ENCODE results near the gene CDH13. TPM values are rescaled to one million over a fixed set of nuclear protein-coding genes. Genes with fewer than 3 reads are reported as not detected.

Gene CDH13
- total and polyA plus RNA-seq, 3 experiments from 2014 or later, result not detected

DNA sequence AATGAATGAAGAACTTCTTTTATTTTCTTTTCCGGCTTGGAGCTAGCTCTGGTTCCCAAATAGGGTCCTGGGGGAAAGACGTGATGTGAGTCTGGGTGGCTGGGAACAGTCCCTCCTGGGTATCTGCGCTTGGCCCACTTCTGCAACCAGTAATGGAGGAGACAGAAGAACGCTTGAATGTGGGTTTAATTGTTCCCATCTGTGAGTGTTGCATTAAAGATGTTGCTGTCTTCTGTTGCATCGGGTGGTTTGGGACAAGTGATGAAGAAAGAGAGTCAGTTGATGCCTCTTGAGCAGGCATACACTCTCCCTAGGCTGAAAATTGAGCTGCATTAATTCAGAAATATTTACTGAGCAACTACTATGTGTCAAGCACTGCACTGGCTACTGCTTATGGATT, 511.1 kb downstream of the CDH13 start:
- no peaks in the 10 kb centered on the region for H3K27me3 ChIP-seq (ENCODE audit: insufficient read depth, low read length, poor library complexity, severe bottlenecking)
- no peaks in the 10 kb centered on the region for H3K4me1 ChIP-seq (ENCODE audit: insufficient read depth, low read length)
- H3K4me3 Mint-ChIP-seq, result peak overlapping the region; percentile 2 to 85 (median 77)
- H3K27ac ChIP-seq (ENCODE audit: low read depth, low read length), result no peak overlapping the region
- H3K4me1 Mint-ChIP-seq, result peaks cover 8 to 10% (median 9%) of the 10 kb centered on the region in 3 donors
- DNase-seq, result no peak
- H3K9me3 Mint-ChIP-seq, result peaks cover 0 to 5% (median 3%) of the 10 kb centered on the region in 5 donors
- peak overlapping the region in 4 of 8 donors; percentile 28 to 93 (median 62) for H3K27ac Mint-ChIP-seq
- POLR2A ChIA-PET, result no interaction called here
- no peaks in the 10 kb centered on the region for H3K9me3 ChIP-seq (ENCODE audit: low read length)
- CTCF ChIA-PET, result no interaction called here
- no peak overlapping the region for H3K4me3 ChIP-seq (ENCODE audit: low read length)
- H3K36me3 Mint-ChIP-seq, result no peaks in the 10 kb centered on the region
- H3K36me3 ChIP-seq (ENCODE audit: insufficient read depth, low read length), result no peaks in the 10 kb centered on the region
- peaks cover 0 to 1% of the 10 kb centered on the region in 2 donors for H3K27me3 Mint-ChIP-seq

GRCh38 chr16:83138512-83138911, 511.7 kb downstream of the CDH13 start:
- no peak overlapping the region for H3K4me3 Mint-ChIP-seq
- H3K27ac Mint-ChIP-seq, result peak overlapping the region in 2 of 8 donors; percentile 21 to 48
- H3K27ac ChIP-seq (ENCODE audit: low read depth, low read length), result no peak overlapping the region
- peaks cover 0 to 5% (median 3%) of the 10 kb centered on the region in 5 donors for H3K9me3 Mint-ChIP-seq
- H3K36me3 Mint-ChIP-seq, result no peaks in the 10 kb centered on the region
- no peaks in the 10 kb centered on the region for H3K36me3 ChIP-seq (ENCODE audit: insufficient read depth, low read length)
- no peak for DNase-seq
- POLR2A ChIA-PET, result no interaction called here
- H3K4me1 ChIP-seq (ENCODE audit: insufficient read depth, low read length), result no peaks in the 10 kb centered on the region
- H3K9me3 ChIP-seq (ENCODE audit: low read length), result no peaks in the 10 kb centered on the region
- CTCF ChIA-PET, result no interaction called here
- H3K4me1 Mint-ChIP-seq, result peaks cover 8 to 10% (median 9%) of the 10 kb centered on the region in 3 donors
- H3K27me3 Mint-ChIP-seq, result peaks cover 0 to 1% of the 10 kb centered on the region in 2 donors
- H3K27me3 ChIP-seq (ENCODE audit: insufficient read depth, low read length, poor library complexity, severe bottlenecking), result no peaks in the 10 kb centered on the region
- no peak overlapping the region for H3K4me3 ChIP-seq (ENCODE audit: low read length)

DNA sequence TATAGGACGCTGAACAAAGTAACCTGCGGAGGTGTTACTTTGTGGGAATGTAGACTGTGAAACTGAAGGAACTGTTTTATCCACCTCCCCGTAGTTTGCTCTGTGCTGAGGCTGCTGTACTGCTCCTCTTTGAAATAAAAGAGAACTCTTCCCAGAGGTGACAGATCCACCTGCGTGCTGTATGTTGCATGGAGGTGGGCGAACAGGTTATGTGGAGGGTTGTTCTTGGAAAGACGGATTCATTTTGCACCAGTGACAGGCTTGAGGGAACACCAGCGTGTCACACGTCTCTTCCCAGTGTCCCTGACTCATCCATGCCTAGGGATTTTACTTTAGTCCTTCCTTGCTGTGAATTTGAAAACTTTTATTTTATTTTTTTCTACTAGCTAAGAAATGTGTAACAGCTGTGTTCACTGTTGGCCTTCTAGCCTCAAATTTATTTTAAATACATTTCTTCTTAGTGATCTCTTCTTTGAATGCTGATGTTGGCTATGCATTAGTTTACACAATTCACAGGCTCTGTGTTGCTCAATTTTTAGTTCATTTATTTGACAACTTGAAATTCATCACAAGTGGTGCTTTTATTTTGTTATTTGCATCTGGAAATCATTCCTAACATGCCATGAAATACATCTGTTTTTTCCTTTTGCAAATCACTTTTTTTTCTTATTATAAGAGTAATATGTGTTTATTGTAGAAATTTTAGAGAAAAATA, 512.4 kb downstream of the CDH13 start:
- Mint-ChIP-seq H3K9me3 (peaks cover 0 to 7% (median 3%) of the 10 kb centered on the region in 5 donors), H3K4me1 (peaks cover 8 to 10% (median 9%) of the 10 kb centered on the region in 3 donors), H3K27me3 (peaks cover 0 to 1% of the 10 kb centered on the region in 2 donors), H3K27ac (peak overlapping the region in 1 of 8 donors; percentile 48), H3K36me3 (no peaks in the 10 kb centered on the region), H3K4me3 (no peak overlapping the region)
- Histone ChIP-seq H3K36me3 (ENCODE audit: insufficient read depth, low read length) (no peaks in the 10 kb centered on the region), H3K27me3 (ENCODE audit: insufficient read depth, low read length, poor library complexity, severe bottlenecking) (no peaks in the 10 kb centered on the region), H3K4me1 (ENCODE audit: insufficient read depth, low read length) (no peaks in the 10 kb centered on the region), H3K9me3 (ENCODE audit: low read length) (no peaks in the 10 kb centered on the region), H3K4me3 (ENCODE audit: low read length) (no peak overlapping the region), H3K27ac (ENCODE audit: low read depth, low read length) (no peak overlapping the region)
- ChIA-PET POLR2A (no interaction called here), CTCF (no interaction called here)
- DNase-seq, result no peak

DNA sequence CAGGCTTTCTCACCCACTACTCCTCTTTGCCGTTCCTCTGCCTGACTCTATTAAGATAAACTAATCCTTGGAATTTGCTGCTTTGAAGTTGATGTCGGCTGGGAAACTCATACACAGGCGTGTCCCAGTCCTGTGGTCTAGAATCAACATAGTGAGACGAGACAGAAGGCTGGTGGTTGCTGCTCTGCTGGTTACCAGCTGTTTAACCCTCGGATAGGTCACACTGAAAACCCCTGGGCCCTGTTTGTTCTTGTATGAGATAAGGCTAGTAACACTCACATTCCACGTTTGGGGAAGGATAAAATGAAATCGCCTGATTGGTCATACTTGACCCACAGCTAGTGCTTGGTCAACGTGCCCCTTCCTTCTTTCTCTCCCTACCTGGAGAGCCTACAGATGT, 517.0 kb downstream of the CDH13 start:
- Histone ChIP-seq H3K4me1 (ENCODE audit: insufficient read depth, low read length) (no peaks in the 10 kb centered on the region), H3K27me3 (ENCODE audit: insufficient read depth, low read length, poor library complexity, severe bottlenecking) (no peaks in the 10 kb centered on the region), H3K4me3 (ENCODE audit: low read length) (no peak overlapping the region), H3K9me3 (ENCODE audit: low read length) (no peaks in the 10 kb centered on the region), H3K36me3 (ENCODE audit: insufficient read depth, low read length) (no peaks in the 10 kb centered on the region), H3K27ac (ENCODE audit: low read depth, low read length) (no peak overlapping the region)
- Mint-ChIP-seq H3K4me3 (no peak overlapping the region), H3K9me3 (peaks cover 0 to 7% (median 3%) of the 10 kb centered on the region in 5 donors), H3K27me3 (peaks cover 0 to 5% of the 10 kb centered on the region in 2 donors), H3K27ac (no peak overlapping the region), H3K4me1 (no peaks in the 10 kb centered on the region), H3K36me3 (no peaks in the 10 kb centered on the region)
- ChIA-PET POLR2A (no interaction called here), CTCF (no interaction called here)
- no peak for DNase-seq

DNA sequence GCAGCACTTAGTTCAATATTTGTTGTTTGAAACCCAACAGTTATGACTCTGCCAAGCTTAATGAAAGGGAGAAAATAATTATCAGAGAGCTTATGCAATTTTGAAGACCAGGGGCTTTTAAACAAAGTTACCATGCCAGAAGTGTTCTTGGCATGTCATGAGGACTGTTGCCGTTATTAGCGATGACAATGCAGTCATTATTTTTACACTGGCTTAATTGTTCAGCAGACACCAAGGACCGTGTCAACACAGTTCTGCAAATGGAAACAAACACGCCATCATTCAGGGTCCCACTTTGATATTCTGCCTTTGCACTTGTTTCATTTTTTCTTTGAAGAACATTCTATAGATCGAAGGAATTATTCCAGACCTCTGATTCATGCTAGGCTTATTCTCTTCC, 518.5 kb downstream of the CDH13 start:
- Histone ChIP-seq H3K4me1 (ENCODE audit: insufficient read depth, low read length) (no peaks in the 10 kb centered on the region), H3K4me3 (ENCODE audit: low read length) (no peak overlapping the region), H3K27me3 (ENCODE audit: insufficient read depth, low read length, poor library complexity, severe bottlenecking) (no peaks in the 10 kb centered on the region), H3K27ac (ENCODE audit: low read depth, low read length) (no peak overlapping the region), H3K9me3 (ENCODE audit: low read length) (no peaks in the 10 kb centered on the region), H3K36me3 (ENCODE audit: insufficient read depth, low read length) (no peaks in the 10 kb centered on the region)
- POLR2A ChIA-PET, result no interaction called here
- no peaks in the 10 kb centered on the region for H3K36me3 Mint-ChIP-seq
- H3K4me1 Mint-ChIP-seq, result no peaks in the 10 kb centered on the region
- no peak overlapping the region for H3K4me3 Mint-ChIP-seq
- no peak overlapping the region for H3K27ac Mint-ChIP-seq
- H3K9me3 Mint-ChIP-seq, result peaks cover 0 to 7% (median 4%) of the 10 kb centered on the region in 5 donors
- CTCF ChIA-PET, result no interaction called here
- peaks cover 0 to 6% of the 10 kb centered on the region in 2 donors for H3K27me3 Mint-ChIP-seq
- no peak for DNase-seq

DNA sequence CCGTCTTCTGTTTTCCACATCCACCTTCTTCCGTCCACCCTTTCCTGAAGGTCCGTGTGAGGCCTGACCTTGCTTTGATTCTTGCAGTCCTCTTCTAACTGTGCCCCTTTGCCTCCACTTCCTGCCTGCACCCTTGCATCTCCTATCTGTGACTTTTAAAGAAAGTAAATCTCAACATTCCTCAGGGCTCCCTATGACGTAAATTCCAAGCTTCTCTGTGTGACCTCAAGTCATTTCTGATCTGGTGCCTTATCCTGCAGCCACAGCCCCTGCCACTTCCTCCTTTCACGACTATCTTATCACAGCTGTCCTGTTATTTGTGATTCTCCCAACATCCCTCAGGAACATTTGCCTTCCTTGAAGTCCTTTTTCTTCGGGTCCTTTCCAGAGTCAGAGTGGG, 520.5 kb downstream of the CDH13 start:
- POLR2A ChIA-PET, result no interaction called here
- H3K36me3 ChIP-seq (ENCODE audit: insufficient read depth, low read length), result no peaks in the 10 kb centered on the region
- CTCF ChIA-PET, result no interaction called here

GRCh38 chr16:83158320-83158957, 531.7 kb downstream of the CDH13 start:
- peaks cover 0 to 3% (median 2%) of the 10 kb centered on the region in 5 donors for H3K9me3 Mint-ChIP-seq
- no peaks in the 10 kb centered on the region for H3K4me1 Mint-ChIP-seq
- no peak overlapping the region for H3K4me3 ChIP-seq (ENCODE audit: low read length)
- H3K27me3 Mint-ChIP-seq, result peaks cover 0 to 5% of the 10 kb centered on the region in 2 donors
- H3K9me3 ChIP-seq (ENCODE audit: low read length), result no peaks in the 10 kb centered on the region
- H3K36me3 ChIP-seq (ENCODE audit: insufficient read depth, low read length), result no peaks in the 10 kb centered on the region
- no peaks in the 10 kb centered on the region for H3K4me1 ChIP-seq (ENCODE audit: insufficient read depth, low read length)
- ChIA-PET POLR2A (no interaction called here), CTCF (no interaction called here)
- H3K36me3 Mint-ChIP-seq, result no peaks in the 10 kb centered on the region
- no peak for DNase-seq
- H3K27ac Mint-ChIP-seq, result no peak overlapping the region
- H3K27ac ChIP-seq (ENCODE audit: low read depth, low read length), result no peak overlapping the region
- no peak overlapping the region for H3K4me3 Mint-ChIP-seq
- no peaks in the 10 kb centered on the region for H3K27me3 ChIP-seq (ENCODE audit: insufficient read depth, low read length, poor library complexity, severe bottlenecking)

More for the DNA sequence above, 520.5 kb downstream of the CDH13 start:
- Histone ChIP-seq H3K27me3 (ENCODE audit: insufficient read depth, low read length, poor library complexity, severe bottlenecking) (no peaks in the 10 kb centered on the region), H3K9me3 (ENCODE audit: low read length) (no peaks in the 10 kb centered on the region), H3K4me1 (ENCODE audit: insufficient read depth, low read length) (no peaks in the 10 kb centered on the region), H3K4me3 (ENCODE audit: low read length) (no peak overlapping the region), H3K27ac (ENCODE audit: low read depth, low read length) (no peak overlapping the region)
- Mint-ChIP-seq H3K9me3 (peaks cover 0 to 3% (median 2%) of the 10 kb centered on the region in 5 donors), H3K4me3 (no peak overlapping the region), H3K27ac (no peak overlapping the region), H3K36me3 (no peaks in the 10 kb centered on the region), H3K27me3 (peaks cover 0 to 5% of the 10 kb centered on the region in 2 donors), H3K4me1 (no peaks in the 10 kb centered on the region)
- DNase-seq, result no peak

DNA sequence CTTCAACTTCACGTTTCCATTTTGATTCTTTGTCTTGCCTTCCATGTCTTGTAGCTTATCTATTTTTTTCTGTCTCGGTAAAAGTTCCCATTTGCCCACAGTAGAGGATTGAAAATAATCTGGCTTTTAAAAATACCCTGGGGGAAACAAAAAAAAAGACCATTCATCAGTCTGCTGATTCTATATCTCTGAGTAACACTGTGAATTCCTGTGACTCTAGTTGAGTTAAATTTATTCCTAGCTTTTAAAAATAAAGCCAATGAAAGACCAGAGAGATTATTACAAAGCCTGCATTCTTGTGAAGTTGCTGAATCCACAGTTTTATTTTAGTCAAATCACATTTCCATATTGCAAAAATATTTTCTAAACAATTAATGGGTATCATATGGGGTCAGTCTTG, 532.3 kb downstream of the CDH13 start:
- no peaks in the 10 kb centered on the region for H3K4me1 ChIP-seq (ENCODE audit: insufficient read depth, low read length)
- Mint-ChIP-seq H3K9me3 (peaks cover 0 to 3% (median 2%) of the 10 kb centered on the region in 5 donors), H3K4me1 (no peaks in the 10 kb centered on the region), H3K27me3 (peaks cover 0 to 5% of the 10 kb centered on the region in 2 donors), H3K36me3 (no peaks in the 10 kb centered on the region), H3K4me3 (no peak overlapping the region), H3K27ac (no peak overlapping the region)
- CTCF ChIA-PET, result no interaction called here
- POLR2A ChIA-PET, result no interaction called here
- DNase-seq, result no peak
- H3K27me3 ChIP-seq (ENCODE audit: insufficient read depth, low read length, poor library complexity, severe bottlenecking), result no peaks in the 10 kb centered on the region
- H3K9me3 ChIP-seq (ENCODE audit: low read length), result no peaks in the 10 kb centered on the region
- H3K36me3 ChIP-seq (ENCODE audit: insufficient read depth, low read length), result no peaks in the 10 kb centered on the region
- H3K4me3 ChIP-seq (ENCODE audit: low read length), result no peak overlapping the region
- H3K27ac ChIP-seq (ENCODE audit: low read depth, low read length), result no peak overlapping the region
